ENCODE results near the gene TTC33. TPM values are rescaled to one million over a fixed set of nuclear protein-coding genes. Genes with fewer than 3 reads are reported as not detected.
A peak's percentile ranks its signal among the peaks of the same experiment; 100 is the strongest.
"Not testable (repeated sequence)": the region's sequence is repeated elsewhere in the genome, so short reads cannot be mapped to it uniquely, and the experiment has no call there.

Gene TTC33, protein sequence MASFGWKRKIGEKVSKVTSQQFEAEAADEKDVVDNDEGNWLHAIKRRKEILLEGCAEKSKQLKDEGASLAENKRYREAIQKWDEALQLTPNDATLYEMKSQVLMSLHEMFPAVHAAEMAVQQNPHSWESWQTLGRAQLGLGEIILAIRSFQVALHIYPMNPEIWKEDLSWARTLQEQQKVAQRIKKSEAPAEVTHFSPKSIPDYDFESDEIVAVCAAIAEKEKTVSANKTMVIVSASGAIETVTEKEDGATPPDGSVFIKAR
- 19.3 TPM for total RNA-seq
- long read RNA-seq, transcript TTC33-201 (5 exons, 2,612 nt): major isoform, 14 of 16 reads
- long read RNA-seq, partial matches to known transcripts: 0 of 16 reads
- long read RNA-seq, other reads (novel, unspliced or antisense): 2 of 16 reads

DNA sequence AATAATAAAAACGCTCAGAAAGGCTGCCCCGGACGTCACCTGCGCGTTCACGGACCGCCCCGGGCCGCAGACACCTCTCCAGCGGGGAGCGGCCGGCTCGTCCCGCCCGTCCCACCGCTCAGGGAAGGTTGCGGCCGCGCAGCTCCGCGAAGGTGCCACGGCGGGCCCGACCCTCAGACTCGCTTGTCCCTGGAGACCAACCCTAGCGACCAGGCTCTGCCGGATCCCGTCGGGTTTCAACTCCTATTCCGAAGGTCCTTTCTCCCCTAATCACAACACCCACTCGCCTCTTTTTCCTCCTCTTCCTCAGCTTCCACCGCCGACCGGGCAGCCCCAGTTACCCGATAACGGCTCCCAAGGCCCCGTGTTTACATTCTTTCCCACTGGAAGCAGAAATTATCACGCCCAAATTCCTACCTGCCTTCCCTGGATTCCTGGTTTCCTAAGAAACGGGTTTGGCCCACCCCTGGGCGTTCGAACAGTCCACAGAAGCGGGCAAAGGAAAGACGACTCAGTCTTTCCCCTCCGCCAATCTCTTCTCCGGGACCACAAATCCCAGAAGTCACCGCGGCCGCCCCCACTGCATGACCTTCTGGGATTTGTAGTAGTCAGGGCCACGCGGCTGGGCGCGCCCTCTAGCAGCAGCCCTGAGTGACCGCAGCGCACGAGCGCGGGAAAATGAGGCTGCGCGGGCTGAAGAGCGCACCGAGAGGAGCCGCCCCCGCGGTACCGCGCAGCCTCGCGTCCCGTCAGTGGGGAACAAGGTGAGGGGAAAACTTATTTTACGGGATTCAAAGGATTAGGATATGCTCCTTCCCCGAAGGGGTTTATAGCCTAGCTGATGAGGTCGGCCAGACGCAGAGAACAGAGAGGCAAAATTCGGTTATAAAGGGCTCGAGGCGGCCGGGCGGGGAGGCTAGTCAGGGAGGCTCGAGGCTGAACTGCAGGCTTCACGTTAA lies at the start of gene TTC33:
Gene TTC33 (minus strand): TSS at position 555 of the 959 bp plus-strand sequence. CDS start 8,943 bp downstream, outside the sequence.
- intact Hi-C loops (cut with DNase I): loop anchor here (1.0 to 2.0 kb wide), 3 partner anchors 43 to 123 kb away; partner anchors contain the start of genes PRKAA1 and RPL37

DNA sequence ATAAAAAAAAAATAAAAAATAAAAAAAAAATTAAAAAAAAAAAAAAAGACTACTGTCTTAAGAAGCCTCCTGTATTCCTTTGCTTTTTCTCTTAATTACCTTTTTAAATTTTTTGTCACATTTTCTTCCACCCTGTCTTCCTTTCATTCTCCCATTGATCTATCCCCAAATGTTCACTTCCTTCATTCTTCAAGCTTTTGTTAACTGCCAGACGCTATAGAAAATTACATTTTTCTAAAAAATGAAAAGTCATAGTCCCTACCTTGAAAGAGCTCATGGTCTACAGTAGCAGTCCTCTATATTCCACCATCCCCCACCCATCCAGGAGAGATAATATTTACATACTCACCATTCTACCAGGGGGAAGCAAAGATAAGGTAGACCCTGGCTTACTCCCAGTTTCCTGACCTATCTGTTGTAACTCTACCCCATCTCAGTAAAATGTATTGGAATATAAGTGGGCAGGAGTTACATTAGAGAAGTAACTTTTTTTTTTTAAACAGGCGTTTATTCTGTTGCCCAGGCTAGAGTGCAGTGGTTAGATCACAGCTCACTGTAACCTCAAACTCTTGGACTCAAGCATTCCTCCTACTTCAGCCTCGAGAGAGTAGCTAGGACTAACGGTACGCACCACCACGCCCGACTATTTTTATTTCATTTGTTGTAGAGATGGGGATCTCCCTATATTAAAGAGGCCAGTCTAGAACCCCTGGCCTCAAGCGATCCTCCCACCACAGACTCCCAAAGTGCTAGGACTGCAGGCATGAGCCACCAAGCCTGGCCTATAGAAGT lies 46.2 kb upstream of the TTC33 start:
- no peak for ATAC-seq
- intact Hi-C loops (cut with DNase I): no loop called here

More for the DNA sequence above, at the start of gene TTC33:
- ATAC-seq: peak; percentile 99
- DNase-seq (ENCODE audit: missing footprints): peak; percentile 99

DNA sequence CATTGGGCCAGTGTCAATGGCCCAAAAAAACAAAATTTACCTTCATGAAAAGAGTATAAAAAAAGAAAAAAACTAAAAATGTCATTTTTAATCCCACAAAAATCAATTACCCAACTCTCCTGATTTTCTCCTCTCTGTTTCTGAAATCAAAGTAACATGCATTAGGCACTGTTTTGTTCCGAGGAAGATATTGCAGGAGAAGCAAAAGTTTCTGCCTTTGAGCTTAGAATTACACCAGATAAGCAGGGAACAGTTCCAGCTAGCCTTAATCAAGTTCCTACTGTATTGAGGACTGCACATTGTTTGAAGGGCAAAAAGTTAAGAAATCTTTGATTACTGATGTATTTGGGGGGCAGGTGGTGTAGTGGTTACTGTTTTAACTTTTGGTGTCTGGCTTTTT lies 43.5 kb upstream of the TTC33 start:
- DNase-seq (ENCODE audit: missing footprints) (no peak), ATAC-seq (no peak)
- intact Hi-C loops (cut with DNase I): no loop called here

More for the DNA sequence above, 46.2 kb upstream of the TTC33 start:
- no peak for DNase-seq (ENCODE audit: missing footprints)

DNA sequence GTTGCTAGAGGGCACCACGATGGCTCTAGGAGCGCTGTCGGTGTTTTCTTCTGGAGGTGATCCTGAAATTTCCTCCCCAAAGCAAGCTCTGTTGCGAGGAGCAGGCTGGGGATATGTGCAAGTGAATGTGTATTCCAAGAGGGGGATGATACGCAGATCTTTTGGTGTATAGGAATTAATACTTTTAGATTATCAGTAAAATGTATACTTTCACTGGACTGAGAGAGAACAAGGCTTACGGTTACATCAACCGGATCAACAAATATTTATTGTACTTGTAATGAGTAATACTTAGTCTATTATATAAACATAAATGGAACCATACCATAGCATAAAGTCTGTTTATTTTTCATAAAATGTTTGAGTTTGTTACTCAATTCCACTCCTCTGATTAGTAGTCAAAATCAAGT lies 43.0 kb upstream of the TTC33 start:
- ATAC-seq (peak; percentile 30), DNase-seq (ENCODE audit: missing footprints) (no peak)
- intact Hi-C loops (cut with DNase I): loop anchor here (1.0 kb wide), 2 partner anchors 36 to 44 kb away; partner anchors contain the start of genes RPL37 and TTC33

DNA sequence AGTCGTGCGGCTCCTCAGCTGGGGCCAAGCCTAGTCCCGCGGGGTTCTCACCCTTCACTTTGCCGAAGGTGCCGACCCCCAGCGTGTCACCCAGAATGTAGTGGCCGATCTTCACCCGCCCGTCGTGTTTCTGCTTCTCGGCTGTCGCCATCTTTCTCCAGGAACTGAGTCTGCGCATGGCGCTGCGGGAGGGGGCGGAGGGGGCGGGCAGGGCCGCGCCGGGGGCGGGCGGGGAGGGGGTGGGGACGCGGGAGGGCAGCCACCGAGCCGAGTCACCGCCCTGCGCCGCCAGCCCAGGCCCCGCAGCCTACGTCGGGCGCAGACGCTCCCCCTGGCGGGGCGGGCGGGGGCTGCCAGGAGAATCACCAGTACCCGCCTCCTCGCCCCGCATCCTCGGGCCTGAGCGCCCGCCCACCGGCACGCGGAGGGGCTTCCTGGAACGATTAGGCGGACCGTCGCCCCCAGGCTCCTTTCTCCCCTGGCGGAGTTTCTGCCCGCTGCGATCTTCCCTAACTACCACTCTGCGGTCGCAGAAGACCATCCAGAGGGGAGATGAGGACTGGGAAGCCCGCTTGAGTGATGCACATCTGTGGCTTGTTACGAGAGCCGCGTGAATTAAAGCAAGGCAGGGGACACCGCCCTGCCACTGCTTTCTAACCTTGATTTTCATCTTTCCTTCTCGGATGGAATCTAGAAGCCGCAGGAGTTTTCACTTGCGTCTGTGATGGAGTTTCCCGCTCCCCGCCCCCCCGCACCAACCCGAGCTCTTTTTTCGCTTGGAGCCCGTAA lies 42.4 kb upstream of the TTC33 start, which contains the start of gene PRKAA1:
Gene PRKAA1 (minus strand): TSS at position 363 of the 789 bp plus-strand sequence. CDS start 185 bp downstream, at position 178.
- ATAC-seq (peak; percentile 95), DNase-seq (ENCODE audit: missing footprints) (peak; percentile 94)
- intact Hi-C loops (cut with DNase I): loop anchor here (1.0 kb wide), 2 partner anchors 37 to 43 kb away; partner anchors contain the start of genes RPL37 and TTC33

DNA sequence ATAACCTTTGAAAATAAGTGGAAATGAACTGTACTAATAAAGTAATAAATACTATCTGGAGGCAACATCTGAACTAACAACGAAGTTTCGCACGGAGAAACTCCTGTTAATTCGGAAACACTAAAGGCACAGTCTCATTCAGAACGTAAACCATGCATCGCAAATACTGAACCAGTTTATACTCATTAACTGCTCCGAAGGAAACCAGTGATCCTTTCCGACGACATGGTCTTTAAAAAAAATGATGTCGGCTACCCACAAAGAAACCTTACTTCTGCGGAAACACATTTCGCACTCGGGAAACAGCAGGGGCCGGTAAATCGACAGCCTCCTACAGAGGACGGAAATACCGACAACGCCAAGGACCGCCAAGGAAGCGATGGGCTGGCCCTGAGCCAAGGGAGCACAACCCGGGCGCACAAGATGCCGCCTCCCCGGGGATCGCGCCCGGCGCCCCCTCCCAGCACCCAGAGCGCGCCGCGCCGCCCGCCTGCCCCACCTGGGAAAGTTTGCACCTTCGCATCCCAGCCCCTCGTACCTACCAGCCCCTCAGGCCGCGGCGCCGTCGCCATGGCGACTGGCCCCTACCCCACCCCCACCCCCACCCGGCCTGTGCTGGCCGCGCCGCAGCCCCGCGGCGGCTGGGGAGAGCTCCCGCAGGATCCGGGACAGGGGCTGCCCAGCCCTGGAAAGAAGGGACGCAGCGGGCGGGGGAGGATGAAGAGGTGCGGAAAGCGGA lies 41.7 kb upstream of the TTC33 start:
- intact Hi-C loops (cut with DNase I): loop anchor here (1.0 kb wide), 2 partner anchors 38 to 42 kb away; partner anchors contain the start of genes RPL37 and TTC33

DNA sequence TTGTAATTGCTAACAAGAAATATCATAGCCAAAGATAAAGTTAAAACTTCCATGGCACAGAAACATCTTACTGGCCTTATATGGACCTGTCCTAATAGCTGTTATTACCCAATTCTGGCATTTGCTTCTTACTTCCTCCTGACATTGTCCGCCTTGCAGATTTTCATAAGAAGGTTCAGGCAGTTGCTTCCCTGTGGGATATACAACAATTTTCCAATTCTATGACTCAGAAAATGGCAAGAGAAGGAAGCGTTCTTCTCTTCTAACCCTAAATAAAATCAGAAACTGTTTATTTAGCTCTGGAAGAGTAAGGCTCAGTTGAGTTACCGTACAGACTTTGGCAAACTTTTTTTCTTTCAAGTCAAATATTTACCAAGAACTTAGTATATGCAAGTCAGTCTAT lies 40.7 kb upstream of the TTC33 start:
- intact Hi-C loops (cut with DNase I): no loop called here
- ATAC-seq: peak; percentile 41

More for the DNA sequence above, 41.7 kb upstream of the TTC33 start:
- DNase-seq (ENCODE audit: missing footprints): peak; percentile 87
- peak; percentile 63 for ATAC-seq

DNA sequence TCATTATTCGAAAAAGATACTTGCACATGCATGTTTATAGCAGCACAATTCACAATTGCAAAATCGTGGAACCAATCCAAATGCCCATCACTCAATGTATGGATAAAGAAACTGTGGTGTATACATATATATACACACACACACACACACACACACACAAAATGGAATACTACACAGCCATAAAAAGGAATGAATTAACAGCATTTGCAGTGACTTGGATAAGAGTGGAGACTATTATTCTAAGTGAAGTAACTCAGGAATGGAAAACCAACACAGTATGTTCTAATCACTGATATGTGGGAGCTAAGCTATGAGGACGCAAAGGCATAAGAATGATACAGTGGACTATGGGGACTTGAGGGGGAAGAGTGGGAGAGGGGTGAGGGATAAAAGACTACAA lies 39.1 kb upstream of the TTC33 start:
- intact Hi-C loops (cut with DNase I); ATAC-seq; DNase-seq (ENCODE audit: missing footprints): not testable (repeated sequence)

More for the DNA sequence above, 40.7 kb upstream of the TTC33 start:
- DNase-seq (ENCODE audit: missing footprints): no peak

DNA sequence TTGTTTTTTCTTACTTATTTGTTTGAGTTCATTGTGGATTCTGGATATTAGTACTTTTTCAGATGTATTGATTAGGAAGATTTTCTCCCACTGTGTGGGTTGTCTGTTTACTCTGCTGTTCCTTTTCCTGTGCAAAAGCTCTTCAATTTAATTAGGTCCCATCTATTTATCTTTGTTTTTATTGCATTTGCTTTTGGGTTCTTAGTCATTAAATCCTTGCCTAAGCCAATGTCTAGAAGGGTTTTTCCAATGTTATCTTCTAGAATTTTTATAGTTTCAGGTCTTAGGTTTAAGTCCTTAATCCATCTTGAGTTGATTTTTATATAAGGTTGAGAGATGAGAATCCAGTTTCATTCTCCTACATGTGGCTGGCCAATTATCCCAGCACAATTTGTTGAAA lies 38.6 kb upstream of the TTC33 start:
- ATAC-seq; DNase-seq (ENCODE audit: missing footprints); intact Hi-C loops (cut with DNase I): not testable (repeated sequence)

DNA sequence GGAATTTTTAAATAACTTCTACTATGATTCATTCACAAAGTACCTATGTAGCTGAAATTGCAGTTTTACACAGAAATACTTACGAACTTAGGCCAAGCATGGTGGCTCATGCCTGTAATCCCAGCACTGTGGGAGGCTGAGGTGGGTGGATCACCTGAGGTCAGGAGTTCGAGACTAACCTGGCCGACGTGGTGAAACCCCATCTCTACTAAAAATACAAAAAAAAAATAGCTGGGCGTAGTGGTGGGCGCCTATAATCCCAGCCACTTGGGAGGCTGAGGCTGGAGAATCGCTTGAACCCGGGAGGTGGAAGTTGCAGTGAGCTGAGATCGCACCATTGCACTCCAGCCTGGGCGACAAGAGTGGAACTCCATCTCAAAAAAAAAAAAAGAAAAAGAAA lies 36.9 kb upstream of the TTC33 start:
- DNase-seq (ENCODE audit: missing footprints); intact Hi-C loops (cut with DNase I); ATAC-seq: not testable (repeated sequence)

DNA sequence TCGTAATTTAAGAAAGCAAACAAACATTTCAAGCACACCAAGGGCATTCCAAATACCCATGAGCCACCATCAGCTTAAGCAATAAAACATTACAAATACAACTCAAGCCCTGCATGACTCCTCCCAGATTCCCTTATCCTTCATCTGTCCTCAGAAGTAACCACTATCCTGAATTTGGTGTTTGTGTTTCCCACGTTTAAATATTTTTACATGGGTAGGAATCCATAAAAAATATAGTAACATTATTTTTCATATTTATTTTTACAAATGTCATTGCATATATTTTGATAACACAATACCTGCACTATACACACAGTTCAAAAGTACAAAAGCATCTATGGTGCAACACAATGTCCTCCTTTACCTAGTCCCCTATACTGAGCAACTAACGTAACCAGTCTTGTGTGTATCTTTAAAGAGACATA lies 36.0 kb upstream of the TTC33 start:
- ATAC-seq (no peak), DNase-seq (ENCODE audit: missing footprints) (no peak)
- intact Hi-C loops (cut with DNase I): no loop called here

DNA sequence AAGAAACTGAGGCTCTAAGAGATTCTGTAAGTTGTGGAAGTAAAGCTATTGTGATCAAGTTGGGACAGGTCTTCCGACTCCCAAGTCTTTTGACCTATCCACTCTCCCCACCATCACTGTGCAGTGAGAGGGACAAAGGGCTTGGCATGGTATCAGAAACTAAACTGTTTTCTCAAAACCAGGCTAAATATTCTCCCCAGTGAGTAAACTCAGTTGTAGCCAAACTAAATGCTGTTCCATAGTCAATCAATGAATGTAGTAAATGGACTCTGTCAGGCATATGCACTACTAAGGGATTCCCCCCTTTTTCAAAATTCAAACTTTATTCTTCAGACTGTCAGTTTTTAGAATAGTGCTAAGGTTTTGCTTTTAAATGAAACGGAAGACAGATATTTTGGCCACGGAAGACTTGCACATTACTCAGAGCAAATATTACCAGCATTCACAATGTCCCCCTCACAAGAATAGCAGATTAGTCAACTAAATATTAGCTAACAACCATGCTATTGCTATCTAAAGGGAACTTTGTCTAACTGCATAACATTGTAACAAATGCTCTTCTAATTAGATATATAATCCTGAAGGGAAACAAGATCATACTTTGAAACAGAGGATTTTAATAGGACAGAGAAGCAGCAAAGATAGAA lies 35.3 kb upstream of the TTC33 start:
- ATAC-seq: no peak
- intact Hi-C loops (cut with DNase I): no loop called here

DNA sequence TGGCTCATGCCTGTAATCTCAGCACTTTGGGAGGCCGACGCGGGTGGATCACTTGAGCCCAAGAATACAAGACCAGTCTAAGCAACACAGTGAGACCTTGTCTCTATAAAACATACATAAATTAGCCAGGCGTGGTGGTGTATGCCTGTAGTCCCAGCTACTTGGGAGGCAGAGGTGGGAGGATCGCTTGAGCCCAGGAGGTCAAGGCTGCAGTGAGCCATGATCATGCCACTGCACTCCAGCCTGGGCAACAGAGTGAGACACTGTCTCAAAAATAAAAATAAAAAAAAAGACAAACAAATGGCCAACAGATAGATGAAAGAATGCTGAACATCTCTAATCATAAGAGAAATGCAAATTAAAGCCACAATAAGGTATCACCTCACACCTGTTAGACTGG lies 33.2 kb upstream of the TTC33 start:
- ATAC-seq; intact Hi-C loops (cut with DNase I); DNase-seq (ENCODE audit: missing footprints): not testable (repeated sequence)

More for the DNA sequence above, 35.3 kb upstream of the TTC33 start:
- DNase-seq (ENCODE audit: missing footprints): no peak

DNA sequence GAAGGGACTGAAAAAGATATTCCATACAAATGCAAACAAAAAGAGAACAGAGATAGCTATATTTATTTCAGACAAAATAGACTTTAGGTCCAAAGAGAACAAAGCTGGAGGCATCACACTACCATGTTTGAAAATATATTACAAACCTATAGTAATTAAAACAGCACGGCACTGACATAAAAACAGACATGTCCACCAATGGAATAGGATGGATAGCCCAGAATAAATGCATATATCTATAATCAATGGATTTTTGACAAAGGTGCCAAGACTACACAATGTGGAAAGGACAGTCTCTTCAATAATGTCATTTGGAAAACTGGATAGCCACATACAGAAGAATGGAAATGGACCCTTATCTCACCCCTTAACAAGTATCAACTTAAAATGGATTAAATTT lies 32.2 kb upstream of the TTC33 start:
- ATAC-seq (no peak), DNase-seq (ENCODE audit: missing footprints) (no peak)
- intact Hi-C loops (cut with DNase I): no loop called here

DNA sequence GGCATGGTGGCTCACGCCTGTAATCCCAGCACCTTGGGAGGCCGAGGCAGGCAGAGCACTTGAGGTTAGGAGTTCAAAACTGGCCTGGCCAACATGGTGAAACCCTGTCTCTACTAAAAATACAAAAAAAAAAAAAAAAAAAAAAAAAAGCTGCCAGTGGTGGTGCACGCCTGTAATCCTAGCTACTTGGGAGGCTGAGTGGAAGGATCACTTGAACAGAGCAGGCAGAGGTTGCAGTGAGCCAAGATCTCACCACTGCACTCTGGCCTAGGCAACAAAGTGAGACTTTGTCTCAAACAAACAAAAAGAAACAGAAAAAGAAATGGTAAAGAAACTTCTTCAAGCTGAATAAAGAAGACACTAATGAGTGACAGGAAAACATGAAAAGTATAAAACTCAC lies 30.9 kb upstream of the TTC33 start:
- DNase-seq (ENCODE audit: missing footprints); ATAC-seq; intact Hi-C loops (cut with DNase I): not testable (repeated sequence)

DNA sequence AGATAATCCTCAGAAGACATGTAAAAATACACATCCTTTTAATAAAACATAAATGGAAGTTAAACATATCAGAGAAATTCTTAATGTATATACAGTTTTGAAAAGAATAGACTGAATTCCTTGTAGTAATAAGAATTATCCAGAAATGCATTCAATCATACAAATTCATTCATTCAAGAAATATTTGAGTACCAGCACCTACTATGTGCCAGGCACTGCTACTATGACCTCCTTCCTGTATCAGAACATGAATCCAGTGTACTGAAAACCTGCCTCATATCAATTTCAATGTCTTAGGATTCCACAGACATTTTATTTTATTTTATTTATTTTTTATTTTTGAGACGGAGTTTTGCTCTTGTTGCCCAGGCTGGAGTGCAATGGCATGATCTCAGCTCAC lies 29.2 kb upstream of the TTC33 start:
- DNase-seq (ENCODE audit: missing footprints) (no peak), ATAC-seq (no peak)
- intact Hi-C loops (cut with DNase I): no loop called here
